HG03342 (cell line): Measurements from ENCODE around the gene HIGD1C.
"Not testable (repeated sequence)": the region's sequence is repeated elsewhere in the genome, so short reads cannot be mapped to it uniquely, and the experiment has no call there.

Experiments used
- ATAC-seq: cut with Tn5 transposase; IDR thresholded peaks from one replicate; pipeline ENCODE4 v1.9.1; 2021; ENCODE audit warnings: mild to moderate bottlenecking, moderate library complexity; ENCODE audit not compliant: unreplicated experiment

HIGD1C gene

GRCh38 chr12:50933459-50934124 is 18.8 kb upstream of the HIGD1C start:
- no peak for ATAC-seq

- no peak for ATAC-seq
These were observed 17.9 kb upstream of the HIGD1C start for GRCh38 chr12:50934371-50934851.

GRCh38 chr12:50934981-50935807 is 17.1 kb upstream of the HIGD1C start:
- ATAC-seq = no peak

- no peak for ATAC-seq
These were observed 15.4 kb upstream of the HIGD1C start for GRCh38 chr12:50936821-50937530.

- no peak for ATAC-seq
These were observed 14.7 kb upstream of the HIGD1C start for GRCh38 chr12:50937653-50938052.

- no peak for ATAC-seq
These were observed 4.3 kb upstream of the HIGD1C start for GRCh38 chr12:50947933-50948626.

GRCh38 chr12:50948798-50949197 is 3.5 kb upstream of the HIGD1C start:
- ATAC-seq = no peak

GRCh38 chr12:50949801-50950302 is 2.5 kb upstream of the HIGD1C start:
- ATAC-seq = no peak

- no peak for ATAC-seq
These were observed 1.2 kb upstream of the HIGD1C start for GRCh38 chr12:50951112-50951511.

GRCh38 chr12:50953047-50953446 is 703 bp downstream of the HIGD1C start:
- ATAC-seq = no peak

GRCh38 chr12:50954789-50955188 is 2.4 kb downstream of the HIGD1C start:
- ATAC-seq = not testable (repeated sequence)

- ATAC-seq = no peak
These were observed 2.9 kb downstream of the HIGD1C start for GRCh38 chr12:50955288-50955687.

- ATAC-seq = no peak
These were observed 3.4 kb downstream of the HIGD1C start for GRCh38 chr12:50955697-50956096.

GRCh38 chr12:50960130-50960529 is 7.8 kb downstream of the HIGD1C start:
- ATAC-seq = no peak

- no peak for ATAC-seq
These were observed 9.4 kb downstream of the HIGD1C start for GRCh38 chr12:50961708-50962107.

GRCh38 chr12:50964432-50964831 is 12.1 kb downstream of the HIGD1C start:
- ATAC-seq = no peak

- ATAC-seq = no peak
These were observed 19.6 kb downstream of the HIGD1C start for GRCh38 chr12:50971946-50972345.

GRCh38 chr12:50979369-50980052 is 27.2 kb downstream of the HIGD1C start:
- peak; percentile 40 for ATAC-seq

GRCh38 chr12:50980545-50980944 is 28.2 kb downstream of the HIGD1C start:
- ATAC-seq = no peak
